Measurements from ENCODE around the gene NCAN.
"Not testable (repeated sequence)": the region's sequence is repeated elsewhere in the genome, so short reads cannot be mapped to it uniquely, and the experiment has no call there.

The NCAN gene

DNA sequence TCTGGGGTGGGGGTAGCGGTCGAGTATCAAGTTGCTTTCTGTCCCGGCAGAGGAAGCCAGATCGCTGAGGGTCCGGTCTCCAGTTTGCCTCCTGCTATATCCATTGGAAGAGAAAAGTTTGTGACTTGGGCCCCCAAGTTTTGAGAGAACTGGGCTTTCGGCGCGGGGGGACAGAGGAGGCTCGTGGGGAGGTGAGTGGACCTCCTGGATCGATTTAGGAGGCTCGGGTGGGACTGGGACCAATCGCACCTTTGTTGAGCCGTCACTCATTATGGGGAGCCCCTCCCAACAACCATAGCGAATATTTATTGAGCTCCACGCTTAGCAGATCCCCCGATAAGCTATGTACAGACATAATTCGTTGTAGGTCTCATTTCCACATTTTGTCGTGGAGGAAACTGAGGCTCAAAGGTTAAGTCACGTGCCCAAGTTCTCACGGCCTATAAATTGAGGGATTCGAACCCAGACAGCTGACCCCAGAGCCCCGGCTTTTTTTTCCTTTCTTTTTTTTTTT is 18.8 kb upstream of the NCAN start:
- DNase-seq (ENCODE audit: extremely low read depth in 1 of 2, low read depth in 1 of 2), result peak in 1 of 2 donors; percentile 8

GRCh38 chr19:19193926-19194325 is 17.8 kb upstream of the NCAN start:
- no peak for DNase-seq (ENCODE audit: extremely low read depth in 1 of 2, low read depth in 1 of 2)

DNA sequence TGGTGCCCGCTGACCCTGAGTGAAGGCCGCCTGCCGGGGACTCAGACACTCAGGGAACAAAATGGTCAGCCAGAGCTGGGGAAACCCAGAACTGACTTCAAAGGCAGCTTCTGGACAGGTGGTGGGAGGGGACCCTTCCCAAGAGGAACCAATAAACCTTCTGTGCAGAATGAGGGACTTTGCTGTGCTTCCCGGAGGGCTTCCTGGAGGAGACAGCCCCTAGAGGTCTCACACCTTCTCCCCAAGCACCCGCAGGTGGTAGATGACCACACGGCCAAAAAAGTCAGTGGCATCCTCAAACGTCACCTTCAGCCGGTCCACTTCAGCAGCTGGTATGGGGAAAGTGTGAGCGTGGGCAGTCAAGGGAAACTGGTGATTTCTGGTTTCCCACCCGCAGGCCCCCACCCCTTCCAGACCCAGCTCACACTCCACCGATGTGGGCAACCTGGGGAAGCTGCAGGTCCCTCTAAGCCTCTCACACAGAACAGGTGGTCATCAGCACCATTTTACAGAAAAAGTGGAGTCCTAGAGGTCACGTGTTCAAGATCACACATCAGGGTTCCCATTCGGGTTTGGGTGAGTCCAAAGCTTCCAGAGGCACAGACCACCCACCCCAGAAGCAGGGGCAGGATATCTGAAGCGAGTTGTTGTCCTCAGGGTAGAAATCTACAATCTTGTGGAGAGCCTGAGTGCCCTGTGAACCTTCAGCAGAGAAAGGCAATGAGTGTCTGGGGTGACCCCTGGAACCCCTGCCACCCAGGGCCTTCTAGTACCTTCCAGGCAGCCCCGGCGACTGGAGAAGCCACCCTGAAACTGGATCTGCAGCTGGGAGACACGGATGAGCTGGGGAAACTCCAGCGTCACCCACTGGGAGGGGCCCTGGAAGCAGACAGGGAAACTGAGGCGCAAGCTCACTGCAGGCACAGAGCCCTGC is 9.8 kb upstream of the NCAN start:
- no peak for DNase-seq (ENCODE audit: extremely low read depth in 1 of 2, low read depth in 1 of 2)

GRCh38 chr19:19202707-19203011 is 9.1 kb upstream of the NCAN start:
- DNase-seq (ENCODE audit: extremely low read depth in 1 of 2, low read depth in 1 of 2), result no peak

- DNase-seq (ENCODE audit: extremely low read depth in 1 of 2, low read depth in 1 of 2), result peak; percentile 75 to 88
Observed at GRCh38 chr19:19203012-19203856, 8.5 kb upstream of the NCAN start, which contains the start of gene NR2C2AP. Gene NR2C2AP, minus strand, starts transcription at chr19:19203414. Its CDS starts 354 bp downstream, at chr19:19203060.

DNA sequence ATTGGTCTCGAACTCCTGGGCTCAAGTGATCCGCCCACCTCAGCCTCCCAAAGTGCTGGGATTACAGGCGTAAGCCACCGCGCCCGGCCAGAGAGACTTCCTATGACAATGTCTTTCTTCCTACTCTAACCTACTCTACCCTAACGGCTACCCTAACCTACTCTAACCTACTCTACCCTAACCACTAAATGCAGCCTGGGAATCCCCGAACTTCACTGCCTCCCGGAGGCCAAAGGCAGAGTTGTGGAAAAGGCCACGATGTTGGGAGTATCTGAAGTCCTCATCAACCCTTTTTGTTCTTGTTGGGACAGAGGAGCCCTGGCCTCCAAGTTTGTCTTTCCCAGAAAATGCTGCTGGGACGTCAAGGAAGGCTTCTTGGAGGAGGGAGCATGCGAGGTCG is 7.6 kb upstream of the NCAN start:
- no peak for DNase-seq (ENCODE audit: extremely low read depth in 1 of 2, low read depth in 1 of 2)

DNA sequence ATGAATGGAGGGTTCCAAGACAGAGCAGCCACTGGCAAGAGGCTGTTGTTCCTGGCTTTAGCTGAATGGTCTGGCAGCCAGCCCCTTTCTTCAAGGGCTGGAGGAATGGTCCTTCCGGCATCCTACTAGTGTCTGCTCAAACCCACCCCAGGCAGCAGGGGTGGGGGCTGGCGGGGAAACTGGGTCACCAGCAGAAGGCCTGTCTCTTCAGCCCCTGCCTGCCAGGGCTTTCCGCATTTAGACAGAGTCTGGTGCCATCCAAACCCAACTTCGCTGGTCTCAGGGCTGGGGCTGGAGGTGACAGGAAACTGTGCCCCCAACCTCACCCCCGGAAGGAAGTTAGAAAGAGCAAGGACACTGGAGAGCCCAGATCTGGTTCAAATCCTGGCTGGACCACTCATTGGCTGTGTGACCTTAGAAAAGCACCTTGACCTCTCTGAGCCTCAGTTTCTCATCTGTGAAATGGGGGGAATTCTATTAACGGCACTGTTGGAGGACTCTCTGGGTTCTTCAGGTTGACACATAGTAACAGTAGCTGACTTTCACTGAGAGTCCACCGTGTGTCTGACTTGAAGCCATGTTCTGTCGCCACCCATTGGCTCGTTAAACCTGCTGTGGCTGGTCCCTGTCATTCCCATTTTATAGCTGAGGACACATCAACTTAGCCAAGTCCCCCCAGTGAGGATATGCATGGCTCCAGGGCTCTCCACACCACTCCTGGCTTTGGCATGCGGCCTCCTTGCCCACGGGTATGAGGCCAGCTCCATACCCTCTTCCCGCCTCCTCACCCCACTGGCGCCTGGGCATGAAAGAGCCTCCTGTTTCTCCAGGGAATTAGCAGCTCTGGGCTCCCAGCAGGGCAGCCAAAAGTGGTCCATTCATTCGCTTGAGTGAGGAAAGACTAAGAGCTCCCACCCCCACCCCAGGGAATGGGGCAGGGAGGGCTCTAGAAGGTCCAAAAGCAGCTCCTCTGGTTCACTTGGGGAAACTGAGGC is 6.0 kb upstream of the NCAN start:
- no peak for DNase-seq (ENCODE audit: extremely low read depth in 1 of 2, low read depth in 1 of 2)

DNA sequence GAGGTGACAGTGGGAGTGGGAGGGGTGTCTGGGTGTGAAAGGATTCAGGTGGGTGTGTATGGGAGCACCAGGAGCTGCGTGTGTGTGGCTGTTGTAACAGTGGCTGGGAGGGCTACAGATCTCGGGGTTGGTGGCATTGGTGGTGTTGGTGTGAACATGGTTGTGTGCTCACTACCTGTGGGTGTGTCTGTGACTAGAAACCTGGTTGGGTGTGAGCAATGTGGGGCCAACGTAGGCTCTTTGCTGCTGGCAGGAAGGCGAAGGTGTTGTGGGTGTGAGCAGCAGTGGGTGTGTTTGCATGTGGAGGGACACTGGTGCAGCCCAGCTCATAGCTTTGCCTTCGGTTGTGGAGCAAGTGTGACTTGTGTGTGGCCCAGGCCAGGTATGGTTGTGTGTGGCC is 4.8 kb upstream of the NCAN start:
- no peak for DNase-seq (ENCODE audit: extremely low read depth in 1 of 2, low read depth in 1 of 2)

- DNase-seq (ENCODE audit: extremely low read depth in 1 of 2, low read depth in 1 of 2), result no peak
Observed at GRCh38 chr19:19207637-19208572, 3.9 kb upstream of the NCAN start.

DNA sequence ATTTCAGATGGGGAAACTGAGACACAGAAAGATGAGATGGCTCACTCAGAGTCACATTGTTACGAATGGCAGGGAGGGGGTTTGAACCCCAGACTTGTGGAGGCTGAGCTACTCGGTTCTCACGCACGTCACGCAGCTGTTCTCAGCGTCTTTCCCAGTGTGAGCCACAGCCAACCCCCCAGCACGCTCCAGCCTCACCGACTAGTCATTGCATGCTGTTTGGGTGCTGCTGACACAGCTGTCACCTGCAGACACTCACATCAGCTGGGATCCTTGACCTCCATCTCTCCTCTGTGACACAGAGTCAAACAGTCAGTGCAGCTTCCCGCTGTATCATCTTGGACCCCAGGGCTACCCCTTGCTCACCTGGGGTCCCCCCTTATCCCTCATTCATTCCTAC is 2.4 kb upstream of the NCAN start:
- no peak for DNase-seq (ENCODE audit: extremely low read depth in 1 of 2, low read depth in 1 of 2)

GRCh38 chr19:19212916-19213315 is 1.2 kb downstream of the NCAN start:
- DNase-seq (ENCODE audit: extremely low read depth in 1 of 2, low read depth in 1 of 2), result no peak

DNA sequence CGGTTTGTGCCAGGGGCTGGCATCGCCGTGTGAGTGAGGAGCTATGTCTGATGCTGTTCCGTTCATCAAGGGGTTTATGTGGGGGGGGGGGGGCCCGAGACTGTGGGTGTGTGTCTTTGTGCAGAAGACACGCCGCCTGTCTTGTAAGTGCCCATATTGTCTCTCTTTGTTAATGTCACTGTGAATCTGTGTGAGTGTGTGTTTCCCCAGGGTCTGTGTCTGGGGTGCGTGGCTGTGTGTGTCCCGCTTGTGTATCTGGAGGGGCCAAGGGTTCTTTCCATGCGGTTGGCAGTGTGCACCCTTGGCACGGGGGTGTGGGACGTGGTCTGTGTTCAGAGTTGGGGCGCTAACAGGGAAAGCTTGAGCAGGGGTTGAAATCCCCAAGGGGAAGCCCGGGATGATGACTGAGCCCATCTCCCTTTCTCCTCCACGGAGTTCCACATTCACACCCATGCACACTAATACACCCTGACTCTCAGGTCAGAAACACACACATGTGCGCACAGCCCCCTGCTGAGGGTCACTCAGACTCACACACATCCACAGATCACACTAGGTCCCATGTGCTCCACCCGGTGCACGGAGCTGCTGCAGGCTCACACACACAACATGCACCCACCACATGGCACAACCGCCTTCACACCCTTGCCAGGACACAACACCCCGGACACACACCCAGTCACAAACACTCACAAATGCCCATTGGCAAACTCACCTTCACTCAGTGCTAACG is 1.8 kb downstream of the NCAN start:
- DNase-seq (ENCODE audit: extremely low read depth in 1 of 2, low read depth in 1 of 2), result no peak

DNA sequence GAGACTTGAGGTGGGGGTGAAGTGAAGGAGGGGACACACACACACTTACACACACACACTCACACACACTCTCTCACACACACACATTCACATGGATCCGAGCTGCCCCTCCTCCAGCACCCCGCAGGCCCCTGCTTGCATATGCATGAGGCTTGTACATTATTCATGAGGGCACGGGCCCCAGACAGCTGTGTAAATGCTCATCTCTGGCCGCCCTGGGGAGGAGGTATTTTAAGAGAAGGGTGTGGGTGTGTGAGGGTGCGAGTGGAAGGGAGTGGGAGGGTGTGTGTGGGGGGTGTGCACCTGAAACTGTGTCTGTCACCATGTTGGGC is 2.4 kb downstream of the NCAN start:
- no peak for DNase-seq (ENCODE audit: extremely low read depth in 1 of 2, low read depth in 1 of 2)

GRCh38 chr19:19214892-19215291 is 3.1 kb downstream of the NCAN start:
- DNase-seq (ENCODE audit: extremely low read depth in 1 of 2, low read depth in 1 of 2), result peak in 1 of 2 donors; percentile 22

DNA sequence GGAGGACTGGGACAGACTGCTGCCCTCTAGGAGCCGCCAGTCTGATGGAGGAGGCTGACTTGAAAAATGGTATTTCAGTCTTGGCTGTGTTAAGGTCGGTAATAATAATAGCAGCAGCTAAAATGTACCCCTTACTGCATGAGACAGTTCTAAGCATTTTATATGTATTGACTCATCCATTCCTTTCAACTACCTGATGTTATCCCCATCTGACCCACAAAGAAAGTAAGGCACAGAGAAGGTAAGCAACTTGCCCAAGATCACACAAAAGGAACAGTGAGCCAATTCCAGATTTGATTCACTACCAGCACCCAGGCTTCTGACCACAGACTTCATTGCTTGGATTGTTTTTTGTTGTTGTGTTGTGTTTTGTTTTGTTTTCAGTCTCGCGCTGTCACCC is 4.0 kb downstream of the NCAN start:
- DNase-seq (ENCODE audit: extremely low read depth in 1 of 2, low read depth in 1 of 2), result no peak

DNA sequence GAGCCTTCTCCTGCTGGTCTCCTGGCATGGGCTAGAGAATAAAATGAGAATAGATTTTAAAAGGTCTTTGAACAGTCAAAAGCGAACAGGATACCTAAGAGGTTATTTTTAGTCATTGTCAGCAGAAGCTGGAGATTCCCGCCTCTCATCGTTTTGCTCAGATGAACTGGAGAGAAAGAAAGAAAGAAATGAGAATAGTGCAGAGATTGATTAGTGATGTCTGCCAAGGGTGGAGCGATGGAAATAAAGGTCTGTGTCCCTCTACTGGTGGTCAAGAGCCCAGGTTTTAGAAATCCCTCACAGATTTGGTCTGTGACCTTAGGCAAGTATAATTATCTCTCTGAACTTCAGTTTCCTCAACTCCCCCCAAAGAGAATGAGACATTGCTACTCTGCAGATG is 5.3 kb downstream of the NCAN start:
- DNase-seq (ENCODE audit: extremely low read depth in 1 of 2, low read depth in 1 of 2), result no peak

DNA sequence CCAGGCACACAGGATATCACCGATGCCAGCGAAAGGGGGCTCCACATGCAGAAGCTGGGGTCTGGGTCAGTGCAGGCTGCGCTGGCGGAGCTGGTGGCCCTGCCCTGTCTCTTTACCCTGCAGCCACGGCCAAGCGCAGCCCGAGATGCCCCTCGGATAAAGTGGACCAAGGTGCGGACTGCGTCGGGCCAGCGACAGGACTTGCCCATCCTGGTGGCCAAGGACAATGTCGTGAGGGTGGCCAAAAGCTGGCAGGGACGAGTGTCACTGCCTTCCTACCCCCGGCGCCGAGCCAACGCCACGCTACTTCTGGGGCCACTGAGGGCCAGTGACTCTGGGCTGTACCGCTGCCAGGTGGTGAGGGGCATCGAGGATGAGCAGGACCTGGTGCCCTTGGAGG is 7.2 kb downstream of the NCAN start:
- DNase-seq (ENCODE audit: extremely low read depth in 1 of 2, low read depth in 1 of 2), result no peak

- not testable (repeated sequence) for DNase-seq (ENCODE audit: extremely low read depth in 1 of 2, low read depth in 1 of 2)
Observed at GRCh38 chr19:19221000-19221399, 9.2 kb downstream of the NCAN start.

DNA sequence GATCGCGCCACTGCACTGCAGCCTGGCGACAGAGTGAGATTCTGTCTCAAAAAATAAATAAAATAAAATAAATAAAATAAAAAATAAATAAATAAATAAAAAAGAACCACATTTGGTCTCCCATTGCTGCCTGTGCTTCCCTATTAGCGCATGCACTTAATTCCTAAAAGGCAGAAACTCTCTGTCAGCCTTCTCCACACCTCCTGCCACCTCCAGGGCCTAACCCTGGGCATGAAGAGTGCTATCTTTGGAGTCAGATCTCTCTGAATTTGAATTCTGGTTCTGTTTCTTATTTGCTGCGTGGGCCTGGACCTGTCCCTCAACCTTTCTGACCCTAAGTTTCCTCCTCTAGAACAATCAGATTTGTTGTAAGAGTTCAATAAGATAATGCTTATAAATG is 11.3 kb downstream of the NCAN start:
- DNase-seq (ENCODE audit: extremely low read depth in 1 of 2, low read depth in 1 of 2), result no peak
